H1 (cell line): ENCODE data around the gene ERO1B. TPM values are rescaled to one million over a fixed set of nuclear protein-coding genes. Genes with fewer than 3 reads are reported as not detected.

ENCODE experiments used
- CTCF ChIA-PET: fragments of 300-600 bp; sonication (Branson Sonifier 250); formaldehyde crosslinking; loops from one replicate; lab custom pipeline; 2021; ENCODE audit not compliant: partially characterized antibody; lab: Charles Lee
- POLR2A ChIA-PET: fragments of 300-600 bp; sonication (Branson Sonifier 250); formaldehyde crosslinking; loops from one replicate; lab custom pipeline; 2021; ENCODE audit warnings: inconsistent platforms; ENCODE audit not compliant: partially characterized antibody; lab: Charles Lee
- DNase-seq, 2 experiments: peaks; one replicate each; pipeline versions ENCODE4 v3.0.0 to v3.0.0-alpha.2; 2010 to 2022; ENCODE audit warnings: low spot score in 2 of 2, low read depth in 1 of 2, mixed read lengths in 1 of 2
- FAIRE-seq: peaks from 2 replicates; lab custom pipeline; 2011; peaks lifted over from hg19 to GRCh38; lab: Jason Lieb, UNC
- H2AFZ ChIP-seq: 2 replicates; pipeline ENCODE4 v1.8.1; 2012; ENCODE audit warnings: low read length, inconsistent platforms
- H2AK5ac ChIP-seq: 2 replicates; pipeline ENCODE4 v1.6.1; 2013; ENCODE audit warnings: low read depth, low read length
- H2BK120ac ChIP-seq: replicated peaks from 2 replicates; pipeline ENCODE3; 2013; ENCODE audit warnings: low read depth, low read length, inconsistent platforms
- H2BK12ac ChIP-seq: 2 replicates; pipeline ENCODE4 v1.6.1; 2013; ENCODE audit warnings: low read depth, low read length
- H2BK15ac ChIP-seq: 2 replicates; pipeline ENCODE4 v1.6.1; 2013; ENCODE audit warnings: low read length
- H2BK20ac ChIP-seq: 2 replicates; pipeline ENCODE4 v1.6.1; 2013; ENCODE audit warnings: low read length
- H2BK5ac ChIP-seq: 2 replicates; pipeline ENCODE4 v1.6.1; 2013; ENCODE audit warnings: low read depth, low read length
- H3K14ac ChIP-seq: 2 replicates; pipeline ENCODE4 v1.6.1; 2013; ENCODE audit warnings: inconsistent platforms; ENCODE audit not compliant: insufficient read length
- H3K18ac ChIP-seq: 2 replicates; pipeline ENCODE4 v1.6.1; 2013; ENCODE audit warnings: low read length; ENCODE audit errors: extremely low read depth
- H3K23ac ChIP-seq: 2 replicates; pipeline ENCODE4 v1.6.1; 2013; ENCODE audit warnings: inconsistent platforms; ENCODE audit not compliant: insufficient read length
- H3K23me2 ChIP-seq: 2 replicates; pipeline ENCODE4 v1.6.1; 2013; ENCODE audit warnings: low read depth, low read length
- H3K27ac ChIP-seq: 2 replicates; pipeline ENCODE4 v1.6.1; 2011; ENCODE audit warnings: low read depth, low read length, inconsistent platforms
- H3K27me3 ChIP-seq, 4 experiments: replicated peaks in 1 of 4; 1 replicate in 1 of 4; 2 replicates in 3 of 4; pipeline versions ENCODE4 v1.6.1 to v1.8.1; 2011 to 2013; ENCODE audit warnings: low read length in 3 of 4, mild to moderate bottlenecking in 3 of 4, inconsistent platforms in 2 of 4, mixed read lengths in 2 of 4, moderate library complexity in 1 of 4; ENCODE audit not compliant: control insufficient read depth in 3 of 4, insufficient read depth in 3 of 4; ENCODE audit errors: extremely low read depth in 1 of 4
- H3K36me3 ChIP-seq, 4 experiments: 2 replicates each; pipeline versions ENCODE4 v1.6.1 to v1.8.1; 2011 to 2013; ENCODE audit warnings: mild to moderate bottlenecking in 4 of 4, low read length in 3 of 4, moderate library complexity in 2 of 4, control low read depth in 1 of 4, inconsistent platforms in 1 of 4; ENCODE audit not compliant: insufficient read depth in 4 of 4, control insufficient read depth in 2 of 4
- H3K4ac ChIP-seq: replicated peaks from 2 replicates; pipeline ENCODE3; 2013; ENCODE audit warnings: low read length, low read depth, mixed read lengths, inconsistent platforms; ENCODE audit not compliant: insufficient read length
- H3K4me1 ChIP-seq, 4 experiments: replicated peaks in 1 of 4; 1 replicate in 1 of 4; 2 replicates in 3 of 4; pipeline versions ENCODE4 v1.6.1 to v1.8.1; 2011 to 2013; ENCODE audit warnings: low read length in 3 of 4, inconsistent platforms in 2 of 4, mixed read lengths in 1 of 4; ENCODE audit not compliant: insufficient read depth in 4 of 4, control insufficient read depth in 3 of 4
- H3K4me2 ChIP-seq, 2 experiments: 2 replicates each; pipeline versions ENCODE4 v1.6.1 to v1.8.1; 2011 to 2013; ENCODE audit warnings: low read depth in 2 of 2, low read length in 2 of 2, control low read depth in 1 of 2, inconsistent platforms in 1 of 2, mild to moderate bottlenecking in 1 of 2; ENCODE audit not compliant: insufficient read depth in 1 of 2
- H3K4me3 ChIP-seq, 4 experiments: fragments of 200-600, 300-600 bp in 1 of 4; sonication (generic), shearing (Covaris generic), sonication (Bioruptor Twin) in 1 of 4; 2 replicates each; pipeline versions ENCODE4 v1.5.1 to v1.8.1; 2011 to 2016; ENCODE audit warnings: low read length in 4 of 4, low read depth in 3 of 4, control low read depth in 2 of 4, inconsistent platforms in 2 of 4, mild to moderate bottlenecking in 2 of 4, mixed read lengths in 1 of 4, moderate library complexity in 1 of 4; ENCODE audit not compliant: insufficient read depth in 2 of 4; ENCODE audit errors: extremely low read depth in 1 of 4
- H3K56ac ChIP-seq: replicated peaks from 2 replicates; pipeline ENCODE3; 2013; ENCODE audit warnings: low read depth, mild to moderate bottlenecking, mixed read lengths, low read length, inconsistent platforms; ENCODE audit not compliant: insufficient read length
- H3K79me1 ChIP-seq: 2 replicates; pipeline ENCODE4 v1.6.1; 2013; ENCODE audit warnings: low read depth, low read length, control low read depth
- H3K79me2 ChIP-seq, 2 experiments: 2 replicates each; pipeline versions ENCODE4 v1.6.1 to v1.8.1; 2012 to 2013; ENCODE audit warnings: low read length in 2 of 2, mild to moderate bottlenecking in 2 of 2, inconsistent platforms in 1 of 2; ENCODE audit not compliant: insufficient read depth in 2 of 2, control insufficient read depth in 1 of 2
- H3K9ac ChIP-seq, 4 experiments: replicated peaks in 1 of 4; 1 replicate in 1 of 4; 2 replicates in 3 of 4; pipeline versions ENCODE4 v1.6.1 to v1.8.1; 2011 to 2013; ENCODE audit warnings: low read depth in 3 of 4, low read length in 3 of 4, control low read depth in 2 of 4, mild to moderate bottlenecking in 2 of 4, moderate library complexity in 2 of 4, inconsistent platforms in 1 of 4; ENCODE audit errors: extremely low read depth in 1 of 4
- H3K9me3 ChIP-seq, 2 experiments: 2 replicates each; pipeline versions ENCODE4 v1.6.1 to v1.8.1; 2012 to 2013; ENCODE audit warnings: mild to moderate bottlenecking in 2 of 2, moderate library complexity in 2 of 2, control low read depth in 1 of 2, inconsistent platforms in 1 of 2, low read depth in 1 of 2, low read length in 1 of 2, mixed read lengths in 1 of 2; ENCODE audit not compliant: insufficient read depth in 2 of 2
- H4K20me1 ChIP-seq, 2 experiments: replicated peaks in 1 of 2; 2 replicates each; pipeline versions ENCODE3 to v1.8.1; 2011 to 2013; ENCODE audit warnings: inconsistent platforms in 2 of 2, low read length in 2 of 2, mild to moderate bottlenecking in 1 of 2; ENCODE audit not compliant: insufficient read depth in 2 of 2, control insufficient read depth in 1 of 2
- H4K5ac ChIP-seq: 2 replicates; pipeline ENCODE4 v1.6.1; 2013; ENCODE audit warnings: low read length, low read depth, mixed read lengths, inconsistent platforms; ENCODE audit not compliant: insufficient read length
- H4K8ac ChIP-seq: 2 replicates; pipeline ENCODE4 v1.8.0; 2013; ENCODE audit warnings: mild to moderate bottlenecking, moderate library complexity, low read length, inconsistent platforms; ENCODE audit not compliant: insufficient read depth; ENCODE audit errors: extremely low read depth
- H4K91ac ChIP-seq: replicated peaks from 2 replicates; pipeline ENCODE3; 2013; ENCODE audit warnings: low read length, mixed read lengths, inconsistent platforms; ENCODE audit not compliant: insufficient read length
- GABPA ChIP-seq: IDR thresholded peaks from 2 replicates; pipeline ENCODE4 v1.6.1; 2011; ENCODE audit warnings: mild to moderate bottlenecking, low read length, moderate library complexity, borderline replicate concordance; ENCODE audit not compliant: insufficient read depth
- HDAC2 ChIP-seq, 2 experiments: fragments of 300-600 bp in 1 of 2; sonication (generic) in 1 of 2; IDR thresholded peaks; 2 replicates each; pipeline ENCODE4 v1.6.1; 2011 to 2012; ENCODE audit warnings: low read depth in 2 of 2, low read length in 2 of 2, mild to moderate bottlenecking in 2 of 2, moderate library complexity in 2 of 2, borderline replicate concordance in 1 of 2, inconsistent platforms in 1 of 2
- NANOG ChIP-seq: IDR thresholded peaks from 2 replicates; pipeline ENCODE4 v1.6.1; 2011; ENCODE audit warnings: low read length, low read depth, mild to moderate bottlenecking, inconsistent platforms; ENCODE audit not compliant: insufficient read depth, poor library complexity, severe bottlenecking
- RFX5 ChIP-seq: IDR thresholded peaks from 2 replicates; pipeline ENCODE4 v1.6.1; 2011; ENCODE audit warnings: low read depth, low read length, improper control_type of control experiment, borderline replicate concordance
- SIN3A ChIP-seq, 2 experiments: IDR thresholded peaks in 1 of 2; conservative IDR thresholded peaks in 1 of 2; 2 replicates each; pipeline ENCODE4 v1.6.1; 2011 to 2012; ENCODE audit warnings: low read length in 2 of 2, improper control_type of control experiment in 1 of 2, low read depth in 1 of 2, mild to moderate bottlenecking in 1 of 2
- SRF ChIP-seq: IDR thresholded peaks from 2 replicates; pipeline ENCODE4 v1.6.1; 2011; ENCODE audit warnings: mild to moderate bottlenecking, low read depth, low read length, moderate library complexity
- WGBS, 2 experiments: shearing (Covaris generic) in 1 of 2; methylation state at CpG; one replicate each; pipeline versions ENCODE4 v1.1.6 to v1.1.7; 2013 to 2015; ENCODE audit warnings: low lambda C conversion rate in 2 of 2, mixed read lengths in 2 of 2, inconsistent platforms in 1 of 2, low coverage in 1 of 2, missing lambda C conversion rate in 1 of 2; ENCODE audit not compliant: insufficient replicate concordance in 2 of 2, insufficient coverage in 1 of 2, insufficient read length in 1 of 2; ENCODE audit errors: extremely low coverage in 1 of 2, missing lambda C conversion rate in 1 of 2; 5-methylcytosine and 5-hydroxymethylcytosine counted together
- polyA plus RNA-seq, 7 experiments: library from polyadenylated mRNA; depleted of rRNA in 3 of 7; stranded (reverse) in 5 of 7; unstranded in 2 of 7; fragments of >200 nt in 5 of 7; fragments of 200-250 nt in 2 of 7; gene quantifications; 1 replicate in 5 of 7; 2 replicates in 1 of 7; 4 replicates in 1 of 7; pipeline versions ENCODE4 v1.2.1 to v1.2.3, GENCODE V29; 2011 to 2013; ENCODE audit warnings: missing spikeins in 2 of 7, mixed read lengths in 2 of 7
- total RNA-seq: library from RNA; stranded (reverse); fragmentation: NEBNext Ultra II Directional; extraction: Animal tissue kit (Norgen Biotek cat#: 25700); gene quantifications from 2 replicates; pipeline ENCODE4 v1.2.1, GENCODE V29; 2021

The ERO1B gene
- total and polyA plus RNA-seq, 2 of the 8 experiments (the other 6 are each of a cell fraction or from before 2014, with no cell fraction given) = 0.74 to 5.6 TPM

DNA sequence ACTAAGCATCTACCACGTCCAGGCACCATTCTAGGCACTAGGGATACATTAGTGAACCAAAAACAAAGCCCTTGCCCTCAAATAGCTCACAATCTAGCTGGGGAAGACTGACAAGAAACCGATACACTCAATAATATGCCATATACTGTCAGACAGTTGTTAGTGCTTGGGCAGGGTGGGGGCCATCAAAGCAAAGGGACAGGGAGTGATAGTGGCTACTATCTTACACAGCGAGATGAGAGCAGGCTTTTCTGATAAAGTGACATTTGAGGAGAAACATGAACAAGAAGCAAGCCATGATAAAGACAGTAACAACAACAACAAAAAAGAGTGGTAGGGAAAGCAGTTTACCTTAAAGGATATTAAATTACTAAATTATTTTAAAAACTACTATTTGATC, 41.1 kb downstream of the ERO1B start:
- H4K8ac ChIP-seq = no peak overlapping the region
- no peak overlapping the region for H2AFZ ChIP-seq
- no peak overlapping the region for H2BK15ac ChIP-seq
- H3K79me2 ChIP-seq = no peaks in the 10 kb centered on the region
- no peaks in the 10 kb centered on the region for H3K4me1 ChIP-seq
- no peaks in the 10 kb centered on the region for H3K27me3 ChIP-seq
- H3K4me3 ChIP-seq = no peak overlapping the region
- no peak overlapping the region for H2BK120ac ChIP-seq
- no peak for FAIRE-seq
- WGBS, 2 experiments = 80% methylated on average over 3 of the region's 3 CpGs; no CpG with 5 or more reads in 1 of the 2 experiments
- no peak overlapping the region for H3K56ac ChIP-seq
- H3K23me2 ChIP-seq = no peaks in the 10 kb centered on the region
- no peak overlapping the region for H3K23ac ChIP-seq
- no peak overlapping the region for H4K91ac ChIP-seq
- H3K36me3 ChIP-seq = no peaks in the 10 kb centered on the region
- H2BK20ac ChIP-seq = no peak overlapping the region
- H2BK12ac ChIP-seq = no peak overlapping the region
- H2AK5ac ChIP-seq = no peak overlapping the region
- no peak for TF ChIP-seq NANOG
- TF ChIP-seq HDAC2 (IDR thresholded peaks at IDR 0.05; ENCODE audit: borderline replicate concordance in 1 of 2, low read depth in 2 of 2, low read length in 2 of 2) = no peak
- TF ChIP-seq GABPA = no peak
- no peak for TF ChIP-seq RFX5
- TF ChIP-seq SIN3A (conservative IDR thresholded peaks at IDR 0.05 in 1 of 2, IDR thresholded peaks at IDR 0.05 in 1 of 2; ENCODE audit: low read depth in 1 of 2, low read length in 2 of 2) = no peak
- no peak for TF ChIP-seq SRF
- no peak overlapping the region for H3K18ac ChIP-seq
- H3K27ac ChIP-seq = no peak overlapping the region
- no peak overlapping the region for H4K5ac ChIP-seq
- H3K9me3 ChIP-seq = no peaks in the 10 kb centered on the region
- no peaks in the 10 kb centered on the region for H3K79me1 ChIP-seq
- no peak overlapping the region for H3K4me2 ChIP-seq
- no peak overlapping the region for H3K14ac ChIP-seq
- H4K20me1 ChIP-seq = no peaks in the 10 kb centered on the region
- no peak overlapping the region for H2BK5ac ChIP-seq
- DNase-seq = no peak
- H3K4ac ChIP-seq = no peak overlapping the region
- CTCF ChIA-PET = interaction anchor here (1.6 kb wide), 1 partner anchor 12 kb away, joined by 6 read pairs; no protein-coding TSS in a partner anchor
- H3K9ac ChIP-seq = no peak overlapping the region
- POLR2A ChIA-PET = no interaction called here
